Loucy (cell line): Measurements from ENCODE around the gene LFNG.

Experiments
- H2AFZ ChIP-seq: fragments of 200-600 bp; sonication (generic); 2 replicates; pipeline ENCODE4 v1.6.0; 2016; ENCODE audit warnings: antibody characterized with exemption, mild to moderate bottlenecking, low read length, moderate library complexity
- H3F3A ChIP-seq: fragments of 200-600 bp; 2 replicates; pipeline ENCODE4 v1.6.0; 2016; ENCODE audit warnings: antibody characterized with exemption, low read depth, mild to moderate bottlenecking
- H3K27me3 ChIP-seq: fragments of 200-600 bp; sonication (generic); 2 replicates; pipeline ENCODE4 v1.6.1; 2014; ENCODE audit warnings: low read length, mild to moderate bottlenecking; ENCODE audit not compliant: insufficient read depth, poor library complexity, severe bottlenecking
- H3K36me3 ChIP-seq: fragments of 200-600 bp; sonication (generic); 2 replicates; pipeline ENCODE4 v1.6.1; 2016; ENCODE audit warnings: low read length; ENCODE audit not compliant: insufficient read depth
- H3K4me1 ChIP-seq: fragments of 200-600 bp; sonication (generic); 2 replicates; pipeline ENCODE4 v1.5.1; 2014; ENCODE audit warnings: low read length, mild to moderate bottlenecking; ENCODE audit not compliant: insufficient read depth, poor library complexity, severe bottlenecking
- H3K4me2 ChIP-seq: fragments of 200-600 bp; sonication (generic); 2 replicates; pipeline ENCODE4 v1.6.0; 2014; ENCODE audit warnings: antibody characterized with exemption, low read length, low read depth, mild to moderate bottlenecking; ENCODE audit not compliant: poor library complexity, severe bottlenecking
- H3K4me3 ChIP-seq: fragments of 200-600 bp; sonication (generic); 2 replicates; pipeline ENCODE4 v1.5.1; 2014; ENCODE audit warnings: low read length, mild to moderate bottlenecking, mixed read lengths; ENCODE audit not compliant: poor library complexity, severe bottlenecking
- H3K79me2 ChIP-seq: fragments of 200-600 bp; sonication (generic); 2 replicates; pipeline ENCODE4 v1.6.1; 2014; ENCODE audit warnings: low read length; ENCODE audit not compliant: insufficient read depth
- H3K9ac ChIP-seq: fragments of 200-600 bp; sonication (generic); 2 replicates; pipeline ENCODE4 v1.6.0; 2014; ENCODE audit warnings: mild to moderate bottlenecking, low read depth, low read length, moderate library complexity; ENCODE audit not compliant: poor library complexity, severe bottlenecking
- H3K9me2 ChIP-seq: fragments of 200-600 bp; sonication (generic); replicated peaks from 2 replicates; pipeline ENCODE4 v1.6.1; 2016; ENCODE audit warnings: low read depth, low read length, mixed read lengths
- H3K9me3 ChIP-seq: fragments of 200-600 bp; sonication (generic); 2 replicates; pipeline ENCODE4 v1.6.1; 2014; ENCODE audit warnings: mild to moderate bottlenecking, antibody characterized with exemption, low read length, low read depth; ENCODE audit not compliant: insufficient read depth
- H4K20me1 ChIP-seq: fragments of 200-600 bp; sonication (generic); 2 replicates; pipeline ENCODE4 v1.6.0; 2014; ENCODE audit warnings: antibody characterized with exemption, low read length, mild to moderate bottlenecking; ENCODE audit not compliant: insufficient read depth, poor library complexity, severe bottlenecking
- CTCF ChIP-seq: fragments of 200-600 bp; sonication (generic); conservative IDR thresholded peaks from 2 replicates; pipeline ENCODE4 v1.5.1; 2014; ENCODE audit warnings: mild to moderate bottlenecking, antibody characterized with exemption, low read length
- EZH2phosphoT487 ChIP-seq: fragments of 200-600 bp; IDR thresholded peaks from 2 replicates; pipeline ENCODE4 v1.6.1; 2018; ENCODE audit warnings: antibody characterized with exemption, mild to moderate bottlenecking, moderate library complexity, borderline replicate concordance

The LFNG gene

GRCh38 chr7:2474224-2474623 lies 45.4 kb upstream of the LFNG start:
- H3K4me3 ChIP-seq: no peak overlapping the region
- no peaks in the 10 kb centered on the region for H3K36me3 ChIP-seq
- no peak overlapping the region for H3K9ac ChIP-seq
- peaks cover 22% of the 10 kb centered on the region for H3K4me1 ChIP-seq
- H2AFZ ChIP-seq: no peak overlapping the region
- no peaks in the 10 kb centered on the region for H4K20me1 ChIP-seq
- no peaks in the 10 kb centered on the region for H3K79me2 ChIP-seq
- TF ChIP-seq CTCF (no peak), EZH2phosphoT487 (no peak)
- H3K27me3 ChIP-seq: no peaks in the 10 kb centered on the region
- H3F3A ChIP-seq: no peaks in the 10 kb centered on the region
- H3K4me2 ChIP-seq: no peak overlapping the region
- H3K9me3 ChIP-seq: no peaks in the 10 kb centered on the region
- H3K9me2 ChIP-seq: no peaks in the 10 kb centered on the region

- Histone ChIP-seq H3K36me3 (no peaks in the 10 kb centered on the region), H3K27me3 (no peaks in the 10 kb centered on the region), H3F3A (no peaks in the 10 kb centered on the region), H3K79me2 (no peaks in the 10 kb centered on the region), H3K9me3 (no peaks in the 10 kb centered on the region), H3K9ac (no peak overlapping the region), H4K20me1 (no peaks in the 10 kb centered on the region), H2AFZ (no peak overlapping the region), H3K9me2 (no peaks in the 10 kb centered on the region), H3K4me1 (peaks cover 22% of the 10 kb centered on the region), H3K4me2 (no peak overlapping the region), H3K4me3 (no peak overlapping the region)
- TF ChIP-seq CTCF: no peak
- no peak for TF ChIP-seq EZH2phosphoT487
Observed at GRCh38 chr7:2474813-2475677, 44.5 kb upstream of the LFNG start.

GRCh38 chr7:2475678-2476015 lies 43.9 kb upstream of the LFNG start:
- Histone ChIP-seq H3K4me1 (peaks cover 22% of the 10 kb centered on the region), H2AFZ (no peak overlapping the region), H3K9me3 (no peaks in the 10 kb centered on the region), H3K79me2 (no peaks in the 10 kb centered on the region), H3K36me3 (no peaks in the 10 kb centered on the region), H3K4me3 (no peak overlapping the region), H3F3A (no peaks in the 10 kb centered on the region), H3K9me2 (no peaks in the 10 kb centered on the region), H3K9ac (no peak overlapping the region), H3K4me2 (no peak overlapping the region), H3K27me3 (no peaks in the 10 kb centered on the region), H4K20me1 (no peaks in the 10 kb centered on the region)
- TF ChIP-seq CTCF: no peak
- TF ChIP-seq EZH2phosphoT487: no peak
